ENCODE measurements around the gene ANKK1. TPM values are rescaled to one million over a fixed set of nuclear protein-coding genes. Genes with fewer than 3 reads are reported as not detected.
A peak's percentile ranks its signal among the peaks of the same experiment; 100 is the strongest.

Gene ANKK1
- total RNA-seq, 8 experiments from 2014 or later = 0.11 to 0.47 (median 0.26) TPM

DNA sequence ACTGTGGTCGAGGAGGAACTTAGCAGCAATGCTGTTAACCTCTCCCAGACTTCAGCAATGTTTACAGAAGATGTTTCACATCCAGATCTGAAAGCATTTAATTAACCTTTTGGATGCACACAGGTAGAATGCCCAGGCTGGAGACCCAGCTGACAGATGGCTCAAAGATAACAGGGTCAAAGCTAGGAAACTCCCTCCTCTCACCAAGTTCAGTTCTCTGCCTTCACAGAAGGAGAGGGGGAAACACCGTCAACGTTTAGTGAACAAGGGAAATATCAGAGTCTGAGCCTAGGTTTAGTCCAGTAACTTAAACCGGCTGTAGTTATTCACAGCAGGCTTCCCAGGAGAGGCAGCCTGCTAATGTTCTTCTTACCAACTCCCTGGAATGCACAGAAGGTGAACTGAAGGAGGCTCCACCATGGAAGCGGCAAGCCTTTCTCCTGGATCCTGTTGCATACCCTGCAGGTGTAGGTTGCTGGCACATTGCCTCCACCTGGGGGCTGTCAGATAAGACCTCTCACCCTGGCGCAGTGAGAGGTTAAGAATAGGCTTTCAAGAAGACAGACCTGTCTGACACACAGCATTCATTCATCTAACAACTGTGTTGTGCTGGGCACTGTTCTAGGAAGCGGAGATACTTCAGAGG is 23.5 kb upstream of the ANKK1 start:
- no peaks in the 10 kb centered on the region for H3K4me1 ChIP-seq (replicated peaks in 1 of 2)
- in situ Hi-C loops (cut with MboI; ENCODE audit: low pct_unique_long_range_greater_than_20kb in 2 of 9, low sequenced_read_pairs in 9 of 9, unreplicated experiment in 9 of 9) = no loop called here
- WGBS, 10 experiments = 67 to 100% (median 79%) methylated on average over 1 to 7 of the region's 7 CpGs; no CpG with 5 or more reads in 2 of the 10 experiments
- ATAC-seq (replicated peaks in 6 of 8) = no peak
- H3K4me3 ChIP-seq = no peak overlapping the region
- no peak overlapping the region for H3K27ac ChIP-seq

DNA sequence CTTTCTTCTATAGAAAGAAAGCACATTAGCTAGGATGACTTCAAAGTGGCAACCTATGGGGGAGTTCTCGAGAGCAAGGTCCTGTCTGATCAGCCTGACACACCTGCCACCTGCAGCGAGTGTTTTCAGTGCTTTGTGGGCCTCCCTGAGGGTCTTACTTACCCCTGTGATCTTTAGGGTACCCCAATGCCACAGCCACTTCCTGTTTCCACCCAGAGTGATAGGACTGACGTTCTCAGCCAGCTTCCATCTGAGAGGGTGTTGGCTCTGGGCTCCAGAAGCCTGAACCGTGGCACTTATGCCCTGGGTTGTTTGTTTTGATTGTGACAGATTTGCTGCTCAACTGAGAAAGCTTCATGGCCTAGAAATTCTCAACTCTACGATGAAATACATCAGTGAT is 21.7 kb upstream of the ANKK1 start:
- H3K4me3 ChIP-seq = no peak overlapping the region
- in situ Hi-C loops (cut with MboI; ENCODE audit: low pct_unique_long_range_greater_than_20kb in 2 of 9, low sequenced_read_pairs in 9 of 9, unreplicated experiment in 9 of 9) = no loop called here
- no peak for ATAC-seq (replicated peaks in 6 of 8)
- H3K4me1 ChIP-seq (replicated peaks in 1 of 2) = no peaks in the 10 kb centered on the region
- no peak overlapping the region for H3K27ac ChIP-seq
- 15 to 100% (median 58%) methylated on average over 1 to 5 of the region's 5 CpGs; no CpG with 5 or more reads in 1 of the 10 experiments for WGBS, 10 experiments

DNA sequence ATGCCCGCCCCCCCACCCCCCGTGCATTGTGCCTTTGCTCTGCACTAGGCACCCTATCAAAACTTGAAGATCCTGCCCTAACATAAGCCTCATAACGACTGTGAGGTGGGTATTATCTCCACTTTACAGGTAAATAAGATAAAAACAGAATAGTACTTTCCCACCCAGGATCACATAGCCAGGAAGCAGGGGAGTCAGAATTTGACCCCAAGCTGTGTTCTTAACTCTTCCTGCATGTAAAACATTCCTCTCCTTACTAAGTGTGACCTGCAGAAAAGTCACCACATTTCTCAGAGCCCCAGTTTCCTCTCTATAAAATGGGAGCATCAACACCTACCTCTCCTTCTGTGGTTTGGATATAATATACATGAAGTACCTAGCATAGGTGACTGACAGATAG is 18.2 kb upstream of the ANKK1 start:
- in situ Hi-C loops (cut with MboI; ENCODE audit: low pct_unique_long_range_greater_than_20kb in 2 of 9, low sequenced_read_pairs in 9 of 9, unreplicated experiment in 9 of 9) = no loop called here
- 92 to 100% (median 100%) methylated on average over 1 to 2 of the region's 3 CpGs; no CpG with 5 or more reads in 7 of the 10 experiments for WGBS, 10 experiments
- no peaks in the 10 kb centered on the region for H3K4me1 ChIP-seq (replicated peaks in 1 of 2)
- ATAC-seq (replicated peaks in 6 of 8) = no peak
- no peak overlapping the region for H3K4me3 ChIP-seq
- H3K27ac ChIP-seq = no peak overlapping the region

DNA sequence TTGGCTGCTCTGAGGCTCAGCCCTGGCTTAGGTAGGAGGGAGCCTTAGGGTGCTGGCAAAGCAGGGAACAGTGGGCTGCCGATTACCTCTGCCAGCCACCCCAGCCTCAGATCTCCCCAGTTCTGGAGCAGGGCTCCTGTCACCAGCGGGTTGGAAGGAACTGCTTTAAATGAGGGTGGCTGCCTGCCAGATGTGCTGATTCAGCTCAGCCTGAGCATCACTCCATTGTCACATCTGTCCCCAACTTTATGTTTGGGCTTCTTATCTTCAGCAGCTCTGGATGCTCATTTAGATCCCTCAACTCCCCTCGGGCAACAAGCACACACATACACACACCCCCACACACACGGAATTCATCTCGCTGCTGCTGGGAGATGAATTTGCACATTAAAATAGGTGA is 16.9 kb upstream of the ANKK1 start:
- peak in 1 of 8 experiments; percentile 14 for ATAC-seq (replicated peaks in 6 of 8)
- in situ Hi-C loops (cut with MboI; ENCODE audit: low pct_unique_long_range_greater_than_20kb in 2 of 9, low sequenced_read_pairs in 9 of 9, unreplicated experiment in 9 of 9) = no loop called here
- 0 to 100% (median 80%) methylated on average over 1 to 4 of the region's 5 CpGs; no CpG with 5 or more reads in 2 of the 10 experiments for WGBS, 10 experiments
- Histone ChIP-seq H3K4me1 (replicated peaks in 1 of 2) (no peaks in the 10 kb centered on the region), H3K4me3 (no peak overlapping the region), H3K27ac (no peak overlapping the region)

DNA sequence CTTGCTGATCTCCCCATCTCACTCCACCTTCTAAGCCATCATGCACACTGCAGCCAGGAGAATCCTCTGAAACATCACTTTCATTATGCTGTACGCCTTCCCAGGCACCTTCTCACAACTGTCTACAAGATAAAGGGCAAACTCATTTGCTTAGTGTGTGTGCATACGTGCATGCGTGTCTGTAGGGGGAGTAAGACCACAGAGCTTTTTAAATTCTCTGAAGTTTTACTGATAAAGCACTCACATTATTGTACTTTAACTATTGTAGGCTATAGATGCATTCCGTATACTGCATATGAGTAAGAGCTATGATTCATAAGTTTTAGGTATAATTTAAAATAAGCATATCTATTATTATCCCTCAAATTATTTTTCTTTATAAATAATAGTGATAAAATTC is 15.3 kb upstream of the ANKK1 start:
- WGBS, 10 experiments = 50 to 100% (median 83%) methylated on average over 1 to 4 of the region's 4 CpGs; no CpG with 5 or more reads in 1 of the 10 experiments
- no peak for ATAC-seq (replicated peaks in 6 of 8)
- no peak overlapping the region for H3K4me3 ChIP-seq
- H3K4me1 ChIP-seq (replicated peaks in 1 of 2) = no peaks in the 10 kb centered on the region
- in situ Hi-C loops (cut with MboI; ENCODE audit: low pct_unique_long_range_greater_than_20kb in 2 of 9, low sequenced_read_pairs in 9 of 9, unreplicated experiment in 9 of 9) = no loop called here
- no peak overlapping the region for H3K27ac ChIP-seq

DNA sequence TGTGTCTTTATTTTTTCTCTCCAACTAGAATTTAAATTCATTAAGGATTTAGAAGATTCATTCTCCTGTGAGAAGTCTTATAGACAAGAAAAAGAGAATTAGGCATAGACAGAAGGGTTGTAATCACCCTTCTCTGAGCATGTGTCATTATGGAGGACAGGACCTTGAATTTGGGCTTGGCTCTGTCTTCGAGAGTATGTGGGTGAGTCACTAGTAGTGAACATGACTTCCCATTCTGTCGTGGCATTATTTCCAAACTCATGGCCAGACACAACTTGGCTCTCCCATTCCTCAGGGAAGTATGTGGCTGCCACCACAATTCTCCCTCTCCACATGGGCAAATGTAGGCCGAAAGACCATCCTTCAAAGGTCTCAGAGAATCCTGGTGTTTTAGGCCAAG is 14.3 kb upstream of the ANKK1 start:
- 6 to 100% (median 60%) methylated on average over 1 to 3 of the region's 3 CpGs; no CpG with 5 or more reads in 3 of the 10 experiments for WGBS, 10 experiments
- H3K27ac ChIP-seq = no peak overlapping the region
- ATAC-seq (replicated peaks in 6 of 8) = peak in 2 of 8 experiments; percentile 43 to 61
- no peak overlapping the region for H3K4me3 ChIP-seq
- H3K4me1 ChIP-seq (replicated peaks in 1 of 2) = no peaks in the 10 kb centered on the region
- in situ Hi-C loops (cut with MboI; ENCODE audit: low pct_unique_long_range_greater_than_20kb in 2 of 9, low sequenced_read_pairs in 9 of 9, unreplicated experiment in 9 of 9) = no loop called here

DNA sequence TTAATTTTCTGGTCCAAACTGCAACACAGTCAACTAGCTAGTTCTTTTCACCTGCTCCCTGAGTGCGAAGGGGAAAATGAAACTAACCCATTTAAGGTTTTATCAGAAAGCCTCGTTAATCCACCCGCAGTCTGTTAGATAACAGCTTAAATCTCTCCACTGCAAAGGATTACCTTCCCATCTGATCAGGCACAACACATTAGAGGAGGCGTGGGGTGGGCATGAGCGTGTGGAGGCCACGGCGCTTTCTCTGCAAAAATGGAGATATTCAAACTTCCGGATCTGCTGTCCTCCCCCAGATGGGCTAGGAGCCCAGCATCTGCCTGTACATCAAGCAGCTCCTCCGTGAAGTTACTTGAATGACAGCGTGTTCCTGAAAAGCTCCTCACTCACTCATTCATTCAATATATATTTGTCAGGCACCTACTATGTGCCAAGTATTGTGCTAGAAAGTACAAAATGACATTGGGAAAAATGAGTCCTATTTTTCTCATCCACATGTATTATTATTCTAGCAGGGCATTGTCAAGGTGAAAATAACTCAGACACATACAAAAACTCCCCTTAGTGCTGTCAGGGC is 13.5 kb upstream of the ANKK1 start:
- H3K4me1 ChIP-seq (replicated peaks in 1 of 2) = no peaks in the 10 kb centered on the region
- 72 to 98% (median 82%) methylated on average over 2 to 9 of the region's 10 CpGs; no CpG with 5 or more reads in 4 of the 10 experiments for WGBS, 10 experiments
- ATAC-seq (replicated peaks in 6 of 8) = no peak
- in situ Hi-C loops (cut with MboI; ENCODE audit: low pct_unique_long_range_greater_than_20kb in 2 of 9, low sequenced_read_pairs in 9 of 9, unreplicated experiment in 9 of 9) = no loop called here
- no peak overlapping the region for H3K27ac ChIP-seq
- H3K4me3 ChIP-seq = no peak overlapping the region

DNA sequence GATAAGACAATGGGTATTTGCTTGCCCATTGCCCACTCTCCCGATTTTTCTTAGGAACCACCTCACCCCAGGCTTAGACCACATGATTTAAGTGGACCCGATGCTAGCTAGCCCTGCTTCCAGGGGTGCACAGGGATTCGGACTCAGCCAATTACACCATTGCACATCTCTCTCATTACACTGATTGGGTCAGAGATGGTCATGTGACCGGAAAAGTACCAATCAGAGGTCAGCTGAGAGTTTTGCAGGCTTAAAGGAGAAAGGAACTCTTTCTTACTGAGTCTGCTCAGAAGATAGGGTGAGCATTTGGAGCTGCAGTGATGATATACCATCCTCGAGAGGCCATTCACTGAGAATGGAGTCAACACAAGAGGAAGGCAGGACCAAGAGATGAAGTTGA is 12.2 kb upstream of the ANKK1 start:
- Histone ChIP-seq H3K4me1 (replicated peaks in 1 of 2) (no peaks in the 10 kb centered on the region), H3K4me3 (no peak overlapping the region), H3K27ac (no peak overlapping the region)
- in situ Hi-C loops (cut with MboI; ENCODE audit: low pct_unique_long_range_greater_than_20kb in 2 of 9, low sequenced_read_pairs in 9 of 9, unreplicated experiment in 9 of 9) = no loop called here
- no peak for ATAC-seq (replicated peaks in 6 of 8)
- WGBS, 10 experiments = 40 to 100% (median 82%) methylated on average over 1 to 4 of the region's 5 CpGs; no CpG with 5 or more reads in 4 of the 10 experiments

DNA sequence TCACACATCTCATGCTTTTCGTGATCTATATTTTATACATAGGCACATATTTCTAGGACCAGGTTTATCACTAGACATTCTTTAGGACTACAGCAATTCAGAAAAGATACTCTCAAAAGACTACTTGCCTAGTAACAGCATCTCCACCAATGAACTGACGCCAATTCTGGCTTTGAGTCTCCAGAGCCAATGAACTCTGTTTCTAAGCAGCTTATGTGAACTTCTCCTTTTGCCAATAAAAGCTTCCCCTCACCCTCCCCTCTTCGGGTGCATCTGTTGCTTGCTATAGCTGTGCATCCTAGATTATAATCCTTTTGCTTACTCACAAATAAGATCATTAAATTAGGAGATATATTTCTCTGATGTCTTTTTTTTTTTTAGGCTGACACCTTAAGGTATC is 11.4 kb upstream of the ANKK1 start:
- no peak overlapping the region for H3K27ac ChIP-seq
- in situ Hi-C loops (cut with MboI; ENCODE audit: low pct_unique_long_range_greater_than_20kb in 2 of 9, low sequenced_read_pairs in 9 of 9, unreplicated experiment in 9 of 9) = no loop called here

DNA sequence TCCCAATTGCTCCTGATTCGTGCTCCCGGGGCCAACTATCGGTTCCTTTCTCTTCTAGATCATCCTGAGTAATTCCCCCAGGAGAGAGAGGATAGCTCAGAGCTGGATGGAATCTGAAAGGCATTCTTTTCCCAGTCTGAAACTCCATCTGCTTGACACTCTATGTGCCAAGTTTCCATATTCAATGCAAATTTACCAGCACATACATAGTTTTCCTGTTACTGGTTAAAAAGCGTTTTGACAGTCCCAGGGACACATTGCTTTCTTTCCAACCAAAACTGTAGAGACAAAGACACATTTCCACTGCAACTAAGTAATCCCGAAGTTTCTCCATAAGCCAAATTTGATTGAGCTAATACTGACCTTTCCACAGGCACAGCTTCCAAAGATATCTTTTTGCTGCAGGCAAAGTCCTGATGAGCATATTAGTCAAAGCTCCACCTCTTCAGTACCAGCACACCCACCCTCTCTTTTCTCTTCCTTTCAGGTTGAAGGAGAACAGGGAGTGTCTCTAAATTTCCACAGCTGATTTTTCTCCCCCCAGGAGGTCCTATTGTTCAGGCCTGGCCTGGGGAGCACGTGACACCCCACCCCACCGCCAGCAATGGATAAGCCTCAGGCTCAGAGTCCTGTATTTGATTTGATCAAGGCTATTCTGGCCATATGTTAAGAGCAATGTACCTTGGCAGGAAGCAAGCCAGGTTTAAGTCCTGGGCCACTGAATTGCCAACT is 9.7 kb upstream of the ANKK1 start:
- in situ Hi-C loops (cut with MboI; ENCODE audit: low pct_unique_long_range_greater_than_20kb in 2 of 9, low sequenced_read_pairs in 9 of 9, unreplicated experiment in 9 of 9) = no loop called here
- ATAC-seq (replicated peaks in 6 of 8) = peak in 3 of 8 experiments; percentile 77 to 94 (median 80)
- WGBS, 10 experiments = 2 to 65% (median 25%) methylated on average over 1 to 7 of the region's 7 CpGs
- no peaks in the 10 kb centered on the region for H3K4me1 ChIP-seq (replicated peaks in 1 of 2)
- H3K4me3 ChIP-seq = no peak overlapping the region
- H3K27ac ChIP-seq = no peak overlapping the region

More for the DNA sequence above, 11.4 kb upstream of the ANKK1 start:
- H3K4me1 ChIP-seq (replicated peaks in 1 of 2) = no peaks in the 10 kb centered on the region
- no peak overlapping the region for H3K4me3 ChIP-seq
- WGBS, 10 experiments = 57 to 100% (median 89%) methylated on average over 1 to 3 of the region's 3 CpGs; no CpG with 5 or more reads in 1 of the 10 experiments
- no peak for ATAC-seq (replicated peaks in 6 of 8)

DNA sequence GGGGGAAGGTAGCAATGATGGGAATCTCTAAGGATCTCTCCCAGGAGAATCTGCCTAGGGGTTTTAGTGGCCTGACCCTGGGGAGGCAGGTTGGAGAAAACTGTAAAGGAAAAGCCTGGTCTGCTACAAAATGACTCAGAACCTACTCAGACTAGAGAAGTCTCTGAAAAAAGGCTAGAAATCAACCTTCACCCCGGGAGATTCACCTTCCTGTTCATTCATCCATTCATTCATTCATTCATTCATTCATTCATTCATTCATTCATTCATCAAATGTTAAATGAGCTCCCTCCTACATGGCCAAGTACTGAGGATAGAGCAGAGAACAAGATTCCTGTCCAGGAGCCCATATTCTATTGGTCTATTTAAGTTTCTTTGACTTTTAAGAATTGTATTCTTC is 8.9 kb upstream of the ANKK1 start:
- Histone ChIP-seq H3K4me3 (no peak overlapping the region), H3K4me1 (replicated peaks in 1 of 2) (peaks cover 0 to 5% of the 10 kb centered on the region in 2 donors), H3K27ac (no peak overlapping the region)
- WGBS, 10 experiments = 0 to 67% (median 56%) methylated on average over 1 of the region's 1 CpG; no CpG with 5 or more reads in 5 of the 10 experiments
- no peak for ATAC-seq (replicated peaks in 6 of 8)
- in situ Hi-C loops (cut with MboI; ENCODE audit: low pct_unique_long_range_greater_than_20kb in 2 of 9, low sequenced_read_pairs in 9 of 9, unreplicated experiment in 9 of 9) = no loop called here

DNA sequence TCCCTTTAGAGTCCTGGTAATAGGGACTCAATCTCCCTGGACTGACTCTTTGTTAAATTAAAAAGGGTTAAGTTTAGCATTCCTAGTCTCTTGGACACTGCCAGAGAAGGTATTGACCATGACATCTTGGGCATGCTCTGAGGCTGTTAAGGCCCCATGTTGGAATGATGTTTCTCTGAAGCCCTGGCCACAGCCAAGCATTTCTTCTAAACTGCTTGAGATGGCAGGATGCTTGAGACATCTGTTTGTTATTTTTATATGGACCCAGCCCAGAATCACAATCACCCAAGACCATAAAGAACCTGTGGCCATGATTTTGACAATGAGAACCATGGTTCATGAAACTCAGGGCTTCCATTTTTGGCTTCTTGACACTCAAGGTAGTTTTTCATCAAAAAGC is 5.5 kb upstream of the ANKK1 start:
- no peak overlapping the region for H3K4me3 ChIP-seq
- in situ Hi-C loops (cut with MboI; ENCODE audit: low pct_unique_long_range_greater_than_20kb in 2 of 9, low sequenced_read_pairs in 9 of 9, unreplicated experiment in 9 of 9) = no loop called here
- ATAC-seq (replicated peaks in 6 of 8) = no peak
- H3K27ac ChIP-seq = no peak overlapping the region
- peaks cover 0 to 5% of the 10 kb centered on the region in 2 donors for H3K4me1 ChIP-seq (replicated peaks in 1 of 2)

DNA sequence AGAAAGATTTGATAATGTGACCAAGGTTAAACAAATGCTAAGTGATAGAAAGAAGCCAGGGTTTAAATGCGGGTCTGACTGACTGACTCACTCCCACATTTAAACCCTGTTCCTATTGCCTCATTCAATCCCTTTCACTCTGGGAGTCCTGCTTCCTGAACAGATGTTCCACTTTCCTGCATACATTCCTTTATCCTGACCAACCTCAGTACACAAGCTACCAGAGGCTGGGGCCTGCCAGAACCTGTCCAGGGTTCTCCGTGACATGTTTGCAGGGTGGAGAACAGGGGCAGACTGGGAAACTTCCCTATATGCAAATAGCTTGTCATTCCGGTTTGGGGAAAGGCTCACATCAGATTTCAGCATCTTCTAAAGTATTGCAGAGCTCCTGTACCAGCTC is 3.0 kb upstream of the ANKK1 start:
- WGBS, 10 experiments = 0 to 71% (median 52%) methylated on average over 1 to 3 of the region's 3 CpGs; no CpG with 5 or more reads in 3 of the 10 experiments
- in situ Hi-C loops (cut with MboI; ENCODE audit: low pct_unique_long_range_greater_than_20kb in 2 of 9, low sequenced_read_pairs in 9 of 9, unreplicated experiment in 9 of 9) = no loop called here
- Histone ChIP-seq H3K4me3 (no peak overlapping the region), H3K4me1 (replicated peaks in 1 of 2) (peaks cover 0 to 5% of the 10 kb centered on the region in 2 donors), H3K27ac (no peak overlapping the region)
- peak; percentile 36 to 92 (median 60) for ATAC-seq (replicated peaks in 6 of 8)
